MM.1S (cell line): ENCODE measurements around the gene RPL38.

ENCODE experiments used
- DNase-seq: peaks from one replicate; pipeline ENCODE4 v3.0.0-alpha.2; 2015
- H2AFZ ChIP-seq: fragments of 300-600 bp; sonication (generic); 2 replicates; pipeline ENCODE4 v1.6.0; 2016; ENCODE audit warnings: antibody characterized with exemption, low read length
- H3F3A ChIP-seq: fragments of 300-600 bp; sonication (generic); 2 replicates; pipeline ENCODE4 v1.6.1; 2016; ENCODE audit warnings: mild to moderate bottlenecking, antibody characterized with exemption, low read length, moderate library complexity, mixed read lengths; ENCODE audit not compliant: insufficient read depth
- H3K27ac ChIP-seq: fragments of 300-600 bp; sonication (generic); 2 replicates; pipeline ENCODE4 v1.5.1; 2016; ENCODE audit warnings: mild to moderate bottlenecking, low read length
- H3K27me3 ChIP-seq: fragments of 300-600 bp; sonication (generic); replicated peaks from 2 replicates; pipeline ENCODE4 v1.6.0; 2016; ENCODE audit warnings: low read length; ENCODE audit not compliant: insufficient read depth
- H3K36me3 ChIP-seq: fragments of 300-600 bp; sonication (generic); replicated peaks from 2 replicates; pipeline ENCODE4 v1.6.1; 2016; ENCODE audit warnings: mild to moderate bottlenecking, low read length, mixed read lengths; ENCODE audit not compliant: insufficient read depth
- H3K4me1 ChIP-seq: fragments of 300-600 bp; sonication (generic); 2 replicates; pipeline ENCODE4 v1.6.1; 2016; ENCODE audit warnings: low read length, mixed read lengths
- H3K4me2 ChIP-seq: fragments of 300-600 bp; sonication (generic); 2 replicates; pipeline ENCODE4 v1.6.0; 2016; ENCODE audit warnings: low read depth, low read length
- H3K4me3 ChIP-seq: fragments of 300-600 bp; sonication (generic); 2 replicates; pipeline ENCODE4 v1.5.1; 2016; ENCODE audit warnings: low read length, mixed read lengths
- H3K79me2 ChIP-seq: fragments of 300-600 bp; sonication (generic); 2 replicates; pipeline ENCODE4 v1.6.1; 2016; ENCODE audit warnings: mixed run types, low read length, mixed read lengths
- H3K9ac ChIP-seq: fragments of 300-600 bp; sonication (generic); 2 replicates; pipeline ENCODE4 v1.6.1; 2016; ENCODE audit warnings: low read length, mixed read lengths
- H3K9me2 ChIP-seq: fragments of 300-600 bp; sonication (generic); replicated peaks from 2 replicates; pipeline ENCODE4 v1.6.1; 2016; ENCODE audit warnings: mild to moderate bottlenecking, low read length, mixed read lengths; ENCODE audit not compliant: insufficient read depth
- H3K9me3 ChIP-seq: fragments of 300-600 bp; sonication (generic); replicated peaks from 2 replicates; pipeline ENCODE4 v1.6.1; 2016; ENCODE audit warnings: mild to moderate bottlenecking, low read length, mixed read lengths; ENCODE audit not compliant: insufficient read depth
- H4K20me1 ChIP-seq: fragments of 300-600 bp; sonication (generic); 2 replicates; pipeline ENCODE4 v1.6.1; 2016; ENCODE audit warnings: mild to moderate bottlenecking, low read length, moderate library complexity, mixed read lengths; ENCODE audit not compliant: insufficient read depth
- CTCF ChIP-seq: fragments of 300-600 bp; sonication (generic); IDR thresholded peaks from 2 replicates; pipeline ENCODE4 v1.5.1; 2016; ENCODE audit warnings: antibody characterized with exemption, low read length, mixed read lengths
- EZH2 ChIP-seq: fragments of 300-600 bp; sonication (generic); optimal IDR thresholded peaks from 2 replicates; pipeline ENCODE3; 2017; ENCODE audit warnings: low read depth, mild to moderate bottlenecking, antibody characterized with exemption, low read length, mixed read lengths
- EZH2phosphoT487 ChIP-seq: fragments of 300-600 bp; sonication (generic); IDR thresholded peaks from 2 replicates; pipeline ENCODE4 v1.6.1; 2018; ENCODE audit warnings: antibody characterized with exemption, low read length

RPL38 gene

GRCh38 chr17:74222399-74222798, 18.9 kb downstream of the RPL38 start:
- Histone ChIP-seq H3K4me2 (no peak overlapping the region), H2AFZ (no peak overlapping the region), H3F3A (no peaks in the 10 kb centered on the region), H4K20me1 (no peaks in the 10 kb centered on the region), H3K27me3 (peaks cover 34% of the 10 kb centered on the region; the same call in 1 of the 2 replicates), H3K79me2 (no peaks in the 10 kb centered on the region), H3K36me3 (no peaks in the 10 kb centered on the region), H3K9me2 (no peaks in the 10 kb centered on the region), H3K4me3 (no peak overlapping the region), H3K4me1 (no peaks in the 10 kb centered on the region), H3K27ac (no peak overlapping the region), H3K9ac (no peak overlapping the region), H3K9me3 (no peaks in the 10 kb centered on the region)
- TF ChIP-seq CTCF, result no peak
- no peak for TF ChIP-seq EZH2
- no peak for TF ChIP-seq EZH2phosphoT487
- no peak for DNase-seq

- DNase-seq, result no peak
Observed at GRCh38 chr17:74223901-74224300, 20.4 kb downstream of the RPL38 start.

GRCh38 chr17:74224959-74225725, 21.7 kb downstream of the RPL38 start:
- Histone ChIP-seq H3K4me1 (no peaks in the 10 kb centered on the region), H3K27me3 (peaks cover 31% of the 10 kb centered on the region), H3K36me3 (no peaks in the 10 kb centered on the region), H3K27ac (no peak overlapping the region), H4K20me1 (no peaks in the 10 kb centered on the region), H3K9me2 (no peaks in the 10 kb centered on the region), H3K4me3 (no peak overlapping the region), H3F3A (no peaks in the 10 kb centered on the region), H2AFZ (no peak overlapping the region), H3K9ac (no peak overlapping the region), H3K4me2 (no peak overlapping the region), H3K79me2 (no peaks in the 10 kb centered on the region), H3K9me3 (no peaks in the 10 kb centered on the region)
- no peak for DNase-seq
- no peak for TF ChIP-seq EZH2phosphoT487
- TF ChIP-seq CTCF, result no peak
- TF ChIP-seq EZH2, result no peak

More at GRCh38 chr17:74223901-74224300, 20.4 kb downstream of the RPL38 start:
- H3K79me2 ChIP-seq, result no peaks in the 10 kb centered on the region
- H3K4me2 ChIP-seq, result no peak overlapping the region
- H3K27ac ChIP-seq, result no peak overlapping the region
- TF ChIP-seq EZH2 (no peak), CTCF (no peak), EZH2phosphoT487 (no peak)
- H3K4me1 ChIP-seq, result no peaks in the 10 kb centered on the region
- H3F3A ChIP-seq, result no peaks in the 10 kb centered on the region
- no peak overlapping the region for H3K9ac ChIP-seq
- no peaks in the 10 kb centered on the region for H4K20me1 ChIP-seq
- no peaks in the 10 kb centered on the region for H3K9me2 ChIP-seq
- no peaks in the 10 kb centered on the region for H3K9me3 ChIP-seq
- H3K27me3 ChIP-seq, result peaks cover 34% of the 10 kb centered on the region; the same call in 1 of the 2 replicates
- H3K36me3 ChIP-seq, result no peaks in the 10 kb centered on the region
- H2AFZ ChIP-seq, result no peak overlapping the region
- H3K4me3 ChIP-seq, result no peak overlapping the region
